A172 (cell line): Measurements from ENCODE around the gene ELSPBP1. TPM values are rescaled to one million over a fixed set of nuclear protein-coding genes. Genes with fewer than 3 reads are reported as not detected.
"Not testable (repeated sequence)": the region's sequence is repeated elsewhere in the genome, so short reads cannot be mapped to it uniquely, and the experiment has no call there.

Experiments
- DNase-seq: peaks from one replicate; pipeline ENCODE4 v3.0.0-alpha.2; 2015; ENCODE audit warnings: low spot score
- total RNA-seq: library from RNA; depleted of rRNA; stranded (reverse); fragments of >200 nt; shearing (Covaris generic); gene quantifications from 2 replicates; pipeline ENCODE4 v1.2.3, GENCODE V29; 2014; rRNA removed

The ELSPBP1 gene
- total RNA-seq = not detected in 2 replicates

GRCh38 chr19:47994209-47994802, at the start of gene ELSPBP1:
Gene ELSPBP1 (plus strand): TSS chr19:47994632. CDS start chr19:48008668, 14,036 bp downstream.
- DNase-seq = no peak

DNA sequence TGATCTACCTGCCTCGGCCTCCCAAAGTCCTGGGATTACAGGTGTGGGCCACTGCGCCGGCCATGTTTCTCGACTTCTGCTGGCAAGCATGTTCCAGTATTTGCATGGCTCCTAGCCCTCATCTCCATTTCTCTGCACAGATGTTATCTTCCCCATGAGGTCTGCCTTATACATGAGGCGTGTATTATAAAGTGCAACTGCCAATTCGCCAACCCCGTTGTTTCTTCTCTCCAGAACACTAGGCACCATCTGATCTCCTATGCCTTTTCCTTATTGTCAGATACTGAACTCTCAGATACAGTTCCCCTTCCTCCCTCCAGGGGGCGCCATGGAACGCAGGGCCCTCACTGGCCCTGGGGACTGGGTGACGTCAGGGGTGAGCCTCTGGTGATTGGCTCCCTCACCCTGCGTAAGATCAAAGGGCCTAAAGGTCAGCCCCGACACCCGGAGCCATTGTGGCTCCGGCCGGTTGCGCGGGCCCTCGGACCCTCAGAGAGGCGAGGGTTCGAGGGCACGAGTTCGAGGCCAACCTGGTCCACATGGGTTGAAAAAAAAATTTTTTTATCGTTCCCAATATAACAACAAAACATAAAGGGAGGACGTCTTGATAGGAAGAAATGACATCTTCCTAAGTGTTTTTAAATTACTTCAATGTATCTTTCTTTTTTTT, 44.4 kb upstream of the ELSPBP1 start:
- not testable (repeated sequence) for DNase-seq

- not testable (repeated sequence) for DNase-seq
Measured at GRCh38 chr19:47952132-47952531, 42.3 kb upstream of the ELSPBP1 start.

DNA sequence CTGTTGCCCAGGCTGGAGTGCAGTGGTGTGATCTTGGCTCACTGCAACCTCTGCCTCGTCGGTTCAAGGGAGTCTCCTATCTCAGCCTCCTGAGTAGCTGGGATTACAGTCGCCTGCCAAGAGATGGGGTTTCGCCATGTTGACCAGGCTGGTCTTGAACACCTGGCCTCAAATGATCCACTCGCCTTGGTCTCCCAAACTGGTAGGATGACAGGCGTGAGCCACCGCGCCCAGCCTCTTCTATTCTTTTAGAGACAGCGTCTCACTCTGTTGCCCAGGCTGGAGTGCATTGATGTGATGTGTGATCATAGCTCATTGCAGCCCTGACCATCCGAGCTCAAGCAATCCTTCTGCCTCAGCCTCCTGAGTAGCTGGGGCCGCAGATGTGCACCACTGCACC, 38.5 kb upstream of the ELSPBP1 start:
- not testable (repeated sequence) for DNase-seq

DNA sequence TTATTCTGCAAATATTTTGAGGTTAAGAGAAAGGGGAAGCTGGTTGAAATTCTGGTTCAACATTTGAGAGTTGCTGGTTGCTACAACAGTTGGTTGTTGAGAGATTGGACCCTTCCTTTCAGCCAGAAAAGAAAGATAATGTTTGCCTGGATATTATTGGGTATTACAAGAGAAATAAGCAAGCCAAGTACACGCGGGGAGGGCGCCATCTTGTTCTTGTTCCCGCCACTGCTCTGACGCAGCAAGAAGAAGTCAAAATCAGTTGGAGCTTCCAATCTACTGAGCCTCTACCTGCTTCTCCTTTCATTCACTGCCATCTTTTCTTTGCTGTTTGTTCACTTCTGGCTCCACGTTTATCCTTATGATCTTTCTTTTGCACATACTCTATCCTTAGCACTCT, 20.9 kb upstream of the ELSPBP1 start:
- DNase-seq = no peak

GRCh38 chr19:47991191-47991808, 3.1 kb upstream of the ELSPBP1 start:
- no peak for DNase-seq

GRCh38 chr19:47992070-47992469, 2.4 kb upstream of the ELSPBP1 start, which contains the start of gene BSPH1:
Gene BSPH1 (minus strand): TSS chr19:47992170. CDS start chr19:47992081, 89 bp downstream.
- DNase-seq = no peak

GRCh38 chr19:47996230-47996727, 1.8 kb downstream of the ELSPBP1 start:
- no peak for DNase-seq

- DNase-seq = no peak
Measured at GRCh38 chr19:47998800-47999199, 4.4 kb downstream of the ELSPBP1 start.

GRCh38 chr19:48000846-48001245, 6.4 kb downstream of the ELSPBP1 start:
- DNase-seq = no peak

- DNase-seq = no peak
Measured at GRCh38 chr19:48004236-48004635, 9.8 kb downstream of the ELSPBP1 start.

DNA sequence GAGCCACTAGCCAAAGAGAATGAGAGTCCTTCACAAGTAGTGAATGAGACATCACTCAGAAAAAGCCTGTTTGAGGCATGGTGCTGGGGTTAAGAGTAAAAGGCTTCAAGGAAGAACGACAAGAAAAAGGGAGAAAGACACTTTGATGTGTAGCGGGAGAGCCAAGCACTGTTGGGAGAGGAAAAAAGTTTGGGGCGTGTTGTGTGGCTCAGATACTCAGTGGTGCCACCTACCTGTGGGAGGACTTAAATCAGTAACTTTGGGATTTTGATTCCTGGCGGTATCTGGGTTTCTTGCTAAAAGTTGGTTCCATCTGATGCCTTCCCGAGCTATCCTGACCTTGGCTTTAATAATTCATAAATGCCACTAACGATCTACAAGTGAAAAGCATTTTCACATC, 12.3 kb downstream of the ELSPBP1 start:
- DNase-seq = peak; percentile 4

GRCh38 chr19:48010932-48011758, 16.7 kb downstream of the ELSPBP1 start:
- DNase-seq = no peak

DNA sequence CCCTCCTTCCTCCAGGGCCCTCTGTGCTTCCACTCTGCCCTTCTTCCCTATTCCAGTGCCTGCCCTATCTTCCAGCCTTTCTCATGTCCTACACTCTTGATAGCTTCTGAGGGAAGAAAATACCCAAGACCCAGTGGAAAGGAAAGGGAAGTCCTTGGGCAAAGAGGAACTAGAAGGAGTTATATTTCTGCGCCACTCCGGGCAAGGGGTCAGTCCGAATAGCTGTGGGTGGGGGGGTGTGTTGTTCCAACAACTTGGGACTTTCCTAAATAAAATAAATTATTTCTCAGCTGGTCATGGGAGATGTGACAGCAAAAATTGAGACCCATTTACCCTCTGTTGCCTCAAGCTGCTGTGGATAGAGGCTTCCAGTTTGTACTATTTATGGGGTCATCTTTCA, 26.3 kb downstream of the ELSPBP1 start:
- DNase-seq = no peak

DNA sequence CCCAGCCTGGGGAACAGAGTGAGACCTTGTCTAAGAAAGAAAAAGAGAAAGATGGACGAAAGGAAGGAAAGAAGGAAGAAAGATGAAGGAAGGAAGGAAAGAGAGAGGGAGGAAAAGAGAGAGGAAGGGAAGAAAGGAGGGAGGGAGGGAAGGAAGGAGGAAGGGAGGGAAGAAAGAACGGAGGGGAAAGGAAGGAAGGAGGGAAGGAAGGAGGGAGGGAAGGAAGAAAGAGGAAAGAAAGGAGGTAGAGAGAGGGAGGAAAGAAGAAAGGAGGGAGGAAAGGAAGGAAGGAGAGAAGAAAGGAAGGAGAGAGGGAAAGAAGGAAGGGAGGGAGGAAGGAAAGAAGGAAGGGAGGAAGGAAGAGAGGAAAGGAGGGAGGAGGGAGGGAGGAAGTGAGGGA, 28.6 kb downstream of the ELSPBP1 start:
- no peak for DNase-seq

DNA sequence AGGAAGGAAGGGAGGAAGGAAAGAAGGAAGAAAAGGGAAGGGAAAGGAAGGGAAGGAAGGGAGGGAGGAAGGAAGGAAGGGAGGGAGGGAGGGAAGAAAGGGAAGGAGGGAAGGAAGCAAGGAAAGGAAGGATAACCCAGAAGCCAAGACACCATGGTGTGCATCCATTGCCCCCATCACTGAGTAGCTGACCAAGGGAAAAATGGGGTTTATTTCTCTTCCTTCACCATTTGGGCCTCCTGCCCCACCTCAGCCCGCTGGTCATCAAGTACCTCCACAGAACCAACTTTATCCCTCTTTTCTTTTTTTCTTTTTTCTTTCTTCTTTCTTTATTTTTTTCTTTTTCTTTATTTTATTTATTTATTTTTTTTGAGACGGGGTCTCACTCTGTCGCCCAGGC, 29.1 kb downstream of the ELSPBP1 start:
- DNase-seq = no peak

DNA sequence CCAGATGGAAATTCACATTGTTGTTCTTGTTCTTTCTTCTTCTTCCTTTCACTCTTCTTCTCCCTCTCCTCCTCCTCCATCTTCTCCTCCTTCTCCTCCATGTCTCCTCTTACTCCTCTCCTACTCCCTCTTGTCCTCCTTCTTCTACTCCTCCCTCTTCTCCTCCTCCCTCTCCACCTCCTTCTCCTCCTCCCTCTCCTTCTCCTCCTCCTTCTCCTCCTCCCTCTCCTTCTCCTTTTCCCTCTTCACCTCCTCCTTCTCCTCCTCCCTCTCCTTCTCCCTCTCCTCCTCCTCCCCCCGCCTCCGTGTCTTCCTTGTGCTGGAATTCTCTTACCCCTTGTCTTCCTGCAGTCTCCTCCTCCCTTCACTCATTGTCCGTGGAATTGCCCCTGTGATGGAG, 31.0 kb downstream of the ELSPBP1 start:
- DNase-seq = no peak

- no peak for DNase-seq
Measured at GRCh38 chr19:48029431-48029830, 35.0 kb downstream of the ELSPBP1 start.

DNA sequence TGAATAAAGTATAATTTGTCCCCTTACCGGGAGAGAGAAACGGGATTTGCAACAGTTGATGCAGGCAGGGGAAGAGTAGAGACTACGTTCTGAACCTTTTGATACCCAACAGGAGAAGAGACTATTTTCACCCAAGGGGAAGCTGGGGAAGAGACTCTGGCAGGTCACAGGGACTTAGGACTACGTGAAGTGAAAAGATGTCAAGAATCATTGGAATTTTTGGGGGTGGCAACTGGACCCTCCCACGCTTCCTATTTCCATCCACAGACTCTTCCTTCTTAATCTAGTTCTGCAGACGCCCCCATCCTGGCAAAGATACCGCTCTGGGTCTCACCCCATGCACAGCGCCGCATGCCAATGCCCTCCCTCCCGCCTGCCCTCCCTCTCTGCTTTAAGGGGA, 35.6 kb downstream of the ELSPBP1 start:
- DNase-seq = no peak

GRCh38 chr19:48033604-48034003, 39.2 kb downstream of the ELSPBP1 start:
- no peak for DNase-seq

DNA sequence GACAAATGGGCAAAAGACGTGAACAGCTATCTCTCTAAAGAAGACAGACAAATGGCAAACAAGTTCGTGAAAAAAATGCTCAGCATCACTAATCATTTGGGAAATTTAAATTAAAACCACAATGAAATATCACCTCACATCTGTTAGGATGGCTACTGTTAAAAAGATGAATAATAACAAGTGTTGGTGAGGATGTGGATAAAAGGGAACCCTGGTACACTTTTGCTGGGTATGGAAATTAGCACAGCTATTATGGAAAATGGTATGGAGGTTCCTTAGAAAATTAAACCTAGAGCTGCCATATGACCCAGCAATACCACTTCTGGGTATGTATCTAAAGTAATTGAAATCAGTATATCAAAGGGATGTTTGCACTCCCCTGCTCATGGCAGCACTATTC, 42.3 kb downstream of the ELSPBP1 start:
- DNase-seq = no peak
